BE2C (cell line): Measurements from ENCODE around the gene TTC5. TPM values are rescaled to one million over a fixed set of nuclear protein-coding genes. Genes with fewer than 3 reads are reported as not detected.

Experiments used
- DNase-seq: peaks from one replicate; pipeline ENCODE4 v3.0.0-alpha.2; 2020
- H3K27me3 ChIP-seq: fragments of 250-450 bp; sonication (Bioruptor Pico); 2 replicates; pipeline ENCODE4 v1.5.1; 2020; ENCODE audit warnings: mild to moderate bottlenecking
- H3K36me3 ChIP-seq: fragments of 250-450 bp; sonication (Bioruptor Pico); 2 replicates; pipeline ENCODE4 v1.5.1; 2020; ENCODE audit warnings: mild to moderate bottlenecking
- H3K4me1 ChIP-seq: fragments of 250-450 bp; sonication (Bioruptor Pico); 2 replicates; pipeline ENCODE4 v1.5.1; 2020
- H3K4me3 ChIP-seq: 2 replicates; pipeline ENCODE4 v1.5.1; 2011; ENCODE audit warnings: low read depth, low read length
- H3K9me3 ChIP-seq: fragments of 250-450 bp; sonication (Bioruptor Pico); 2 replicates; pipeline ENCODE4 v1.5.1; 2020
- CTCF ChIP-seq: IDR thresholded peaks from 2 replicates; pipeline ENCODE4 v1.5.1; 2012; ENCODE audit warnings: mild to moderate bottlenecking, low read depth, low read length
- polyA plus RNA-seq: library from polyadenylated mRNA; unstranded; fragments of >200 nt; gene quantifications from one replicate; pipeline ENCODE4 v1.2.1, GENCODE V29; 2012; ENCODE audit warnings: low read depth, missing spikeins; ENCODE audit not compliant: insufficient read length, insufficient read depth

Gene TTC5
- polyA plus RNA-seq: 18.2 TPM

- TF ChIP-seq CTCF: peak; percentile 98
- DNase-seq: peak; percentile 79
- Histone ChIP-seq H3K36me3 (peaks cover 2% of the 10 kb centered on the region), H3K4me3 (peak within 1 kb of the TSS; percentile 81), H3K9me3 (no peaks in the 10 kb centered on the region), H3K27me3 (no peaks in the 10 kb centered on the region), H3K4me1 (no peaks in the 10 kb centered on the region; the same call in 1 of the 2 replicates)
Observed at GRCh38 chr14:20305265-20306078, at the start of gene TTC5. TSS of gene TTC5 (minus strand) at chr14:20305951. CDS start at chr14:20305937, 14 bp downstream.

- no peaks in the 10 kb centered on the region for H3K27me3 ChIP-seq
- no peak for DNase-seq
- peaks cover 76% of the 10 kb centered on the region for H3K36me3 ChIP-seq
- no peaks in the 10 kb centered on the region for H3K9me3 ChIP-seq
- H3K4me1 ChIP-seq: no peaks in the 10 kb centered on the region
- peak; percentile 19; the same call in 1 of the 2 replicates for TF ChIP-seq CTCF
- H3K4me3 ChIP-seq: no peak overlapping the region
Observed at GRCh38 chr14:20350860-20351259, 45.1 kb upstream of the TTC5 start.

- H3K9me3 ChIP-seq: no peaks in the 10 kb centered on the region
- no peaks in the 10 kb centered on the region for H3K27me3 ChIP-seq
- no peak overlapping the region for H3K4me3 ChIP-seq
- no peak for DNase-seq
- H3K36me3 ChIP-seq: peaks cover 76% of the 10 kb centered on the region
- H3K4me1 ChIP-seq: no peaks in the 10 kb centered on the region
- TF ChIP-seq CTCF: no peak
Observed at GRCh38 chr14:20350282-20350681, 44.5 kb upstream of the TTC5 start.

- H3K36me3 ChIP-seq: peaks cover 60% of the 10 kb centered on the region
- H3K27me3 ChIP-seq: no peaks in the 10 kb centered on the region
- H3K4me1 ChIP-seq: no peaks in the 10 kb centered on the region
- no peak overlapping the region for H3K4me3 ChIP-seq
- no peaks in the 10 kb centered on the region for H3K9me3 ChIP-seq
- no peak for DNase-seq
- TF ChIP-seq CTCF: no peak
Observed at GRCh38 chr14:20347747-20348146, 42.0 kb upstream of the TTC5 start.

- DNase-seq: no peak
- Histone ChIP-seq H3K27me3 (no peaks in the 10 kb centered on the region), H3K36me3 (peaks cover 50% of the 10 kb centered on the region), H3K4me1 (no peaks in the 10 kb centered on the region), H3K4me3 (no peak overlapping the region), H3K9me3 (no peaks in the 10 kb centered on the region)
- TF ChIP-seq CTCF: no peak
Observed at GRCh38 chr14:20346713-20347112, 41.0 kb upstream of the TTC5 start.

- H3K4me3 ChIP-seq: no peak overlapping the region
- H3K9me3 ChIP-seq: no peaks in the 10 kb centered on the region
- H3K36me3 ChIP-seq: peaks cover 39% of the 10 kb centered on the region
- no peaks in the 10 kb centered on the region for H3K27me3 ChIP-seq
- H3K4me1 ChIP-seq: no peaks in the 10 kb centered on the region
- TF ChIP-seq CTCF: no peak
- DNase-seq: no peak
Observed at GRCh38 chr14:20345366-20345765, 39.6 kb upstream of the TTC5 start.
